Measurements from ENCODE around the gene LHFPL3.
"Not testable (repeated sequence)": the region's sequence is repeated elsewhere in the genome, so short reads cannot be mapped to it uniquely, and the experiment has no call there.

Gene LHFPL3

GRCh38 chr7:104936546-104936945, 608.1 kb downstream of the LHFPL3 start:
- Histone ChIP-seq H3K27me3 (ENCODE audit: control insufficient read depth in 3 of 3, insufficient read depth in 3 of 3, low read depth in 1 of 3, low read length in 3 of 3) (no peaks in the 10 kb centered on the region), H4K91ac (ENCODE audit: low read depth, low read length, poor library complexity) (no peak overlapping the region), H3K36me3 (replicated peaks in 1 of 2; ENCODE audit: control insufficient read depth in 2 of 2, insufficient read depth in 2 of 2, low read length in 2 of 2) (peaks cover 0 to 2% of the 10 kb centered on the region in 2 donors), H4K8ac (ENCODE audit: low read depth, low read length) (no peak overlapping the region), H3K14ac (ENCODE audit: low read length) (no peak overlapping the region), H2BK12ac (ENCODE audit: low read length) (no peak overlapping the region), H3K4me2 (ENCODE audit: insufficient read depth, low read length, poor library complexity, severe bottlenecking) (no peak overlapping the region), H2BK120ac (ENCODE audit: low read depth, low read length) (no peak overlapping the region), H3K4me1 (ENCODE audit: control insufficient read depth in 2 of 2, insufficient read depth in 1 of 2, low read depth in 1 of 2, low read length in 2 of 2) (peaks cover 9 to 16% of the 10 kb centered on the region in 2 donors), H3K4me3 (ENCODE audit: low read length in 2 of 2) (no peak overlapping the region), H3K9me3 (replicated peaks in 1 of 2; ENCODE audit: control insufficient read depth in 2 of 2, insufficient read depth in 1 of 2, low read depth in 1 of 2, low read length in 2 of 2) (peaks cover 2 to 4% of the 10 kb centered on the region in 2 donors), H2BK15ac (ENCODE audit: low read length) (no peak overlapping the region), H3K4ac (ENCODE audit: low read length) (no peak overlapping the region), H3K23ac (ENCODE audit: low read depth, low read length, poor library complexity) (no peak overlapping the region), H3K18ac (ENCODE audit: low read length) (peak overlapping the region; percentile 50), H3K9ac (ENCODE audit: low read depth, low read length, poor library complexity) (no peak overlapping the region), H2AFZ (ENCODE audit: low read length) (no peak overlapping the region), H2AK5ac (ENCODE audit: low read depth, low read length) (no peak overlapping the region), H3K27ac (replicated peaks; ENCODE audit: low read length) (no peak overlapping the region), H3K79me1 (ENCODE audit: low read depth, low read length) (no peaks in the 10 kb centered on the region), H2BK5ac (ENCODE audit: low read length) (no peak overlapping the region)
- WGBS, 2 donors (ENCODE audit: extremely low coverage in 2 of 2, insufficient read length in 2 of 2, insufficient replicate concordance in 1 of 2) = no CpG with 5 or more reads among the region's 8 CpGs
- no peak for DNase-seq (ENCODE audit: low spot score)

GRCh38 chr7:104937489-104937888, 609.1 kb downstream of the LHFPL3 start:
- H2BK12ac ChIP-seq (ENCODE audit: low read length); H3K4ac ChIP-seq (ENCODE audit: low read length); DNase-seq (ENCODE audit: low spot score); H3K79me1 ChIP-seq (ENCODE audit: low read depth, low read length); H2BK120ac ChIP-seq (ENCODE audit: low read depth, low read length); H4K91ac ChIP-seq (ENCODE audit: low read depth, low read length, poor library complexity); H3K9me3 ChIP-seq (replicated peaks in 1 of 2; ENCODE audit: control insufficient read depth in 2 of 2, insufficient read depth in 1 of 2, low read depth in 1 of 2, low read length in 2 of 2); H3K4me2 ChIP-seq (ENCODE audit: insufficient read depth, low read length, poor library complexity, severe bottlenecking); H3K27me3 ChIP-seq (ENCODE audit: control insufficient read depth in 3 of 3, insufficient read depth in 3 of 3, low read depth in 1 of 3, low read length in 3 of 3); H2BK15ac ChIP-seq (ENCODE audit: low read length); H2AK5ac ChIP-seq (ENCODE audit: low read depth, low read length); H3K9ac ChIP-seq (ENCODE audit: low read depth, low read length, poor library complexity); H3K23ac ChIP-seq (ENCODE audit: low read depth, low read length, poor library complexity); H2AFZ ChIP-seq (ENCODE audit: low read length); H2BK5ac ChIP-seq (ENCODE audit: low read length); H4K8ac ChIP-seq (ENCODE audit: low read depth, low read length); H3K36me3 ChIP-seq (replicated peaks in 1 of 2; ENCODE audit: control insufficient read depth in 2 of 2, insufficient read depth in 2 of 2, low read length in 2 of 2); H3K27ac ChIP-seq (replicated peaks; ENCODE audit: low read length); H3K4me3 ChIP-seq (ENCODE audit: low read length in 2 of 2); H3K14ac ChIP-seq (ENCODE audit: low read length); H3K18ac ChIP-seq (ENCODE audit: low read length): not testable (repeated sequence)
- no CpG with 5 or more reads among the region's 6 CpGs for WGBS, 2 donors (ENCODE audit: extremely low coverage in 2 of 2, insufficient read length in 2 of 2, insufficient replicate concordance in 1 of 2)
- H3K4me1 ChIP-seq (ENCODE audit: control insufficient read depth in 2 of 2, insufficient read depth in 1 of 2, low read depth in 1 of 2, low read length in 2 of 2) = peaks cover 7 to 12% of the 10 kb centered on the region in 2 donors

GRCh38 chr7:104938741-104939390, 610.5 kb downstream of the LHFPL3 start:
- H3K4me1 ChIP-seq (ENCODE audit: control insufficient read depth in 2 of 2, insufficient read depth in 1 of 2, low read depth in 1 of 2, low read length in 2 of 2) = peaks cover 8 to 15% of the 10 kb centered on the region in 2 donors
- no peak overlapping the region for H2AFZ ChIP-seq (ENCODE audit: low read length)
- no peaks in the 10 kb centered on the region for H3K79me1 ChIP-seq (ENCODE audit: low read depth, low read length)
- no peak for DNase-seq (ENCODE audit: low spot score)
- H3K4me2 ChIP-seq (ENCODE audit: insufficient read depth, low read length, poor library complexity, severe bottlenecking) = no peak overlapping the region
- no peak overlapping the region for H4K91ac ChIP-seq (ENCODE audit: low read depth, low read length, poor library complexity)
- H2BK15ac ChIP-seq (ENCODE audit: low read length) = no peak overlapping the region
- no peak overlapping the region for H3K9ac ChIP-seq (ENCODE audit: low read depth, low read length, poor library complexity)
- H2BK5ac ChIP-seq (ENCODE audit: low read length) = no peak overlapping the region
- no peak overlapping the region for H2BK120ac ChIP-seq (ENCODE audit: low read depth, low read length)
- no peak overlapping the region for H3K18ac ChIP-seq (ENCODE audit: low read length)
- H3K9me3 ChIP-seq (replicated peaks in 1 of 2; ENCODE audit: control insufficient read depth in 2 of 2, insufficient read depth in 1 of 2, low read depth in 1 of 2, low read length in 2 of 2) = peaks cover 3 to 13% of the 10 kb centered on the region in 2 donors
- no peak overlapping the region for H4K8ac ChIP-seq (ENCODE audit: low read depth, low read length)
- WGBS, 2 donors (ENCODE audit: extremely low coverage in 2 of 2, insufficient read length in 2 of 2, insufficient replicate concordance in 1 of 2) = no CpG with 5 or more reads among the region's 1 CpG
- H3K23ac ChIP-seq (ENCODE audit: low read depth, low read length, poor library complexity) = no peak overlapping the region
- H2AK5ac ChIP-seq (ENCODE audit: low read depth, low read length) = no peak overlapping the region
- no peaks in the 10 kb centered on the region for H3K27me3 ChIP-seq (ENCODE audit: control insufficient read depth in 3 of 3, insufficient read depth in 3 of 3, low read depth in 1 of 3, low read length in 3 of 3)
- no peak overlapping the region for H3K4me3 ChIP-seq (ENCODE audit: low read length in 2 of 2)
- H3K4ac ChIP-seq (ENCODE audit: low read length) = no peak overlapping the region
- H3K14ac ChIP-seq (ENCODE audit: low read length) = no peak overlapping the region
- H3K36me3 ChIP-seq (replicated peaks in 1 of 2; ENCODE audit: control insufficient read depth in 2 of 2, insufficient read depth in 2 of 2, low read length in 2 of 2) = no peaks in the 10 kb centered on the region
- H2BK12ac ChIP-seq (ENCODE audit: low read length) = no peak overlapping the region
- no peak overlapping the region for H3K27ac ChIP-seq (replicated peaks; ENCODE audit: low read length)

- no peak overlapping the region for H3K9ac ChIP-seq (ENCODE audit: low read depth, low read length, poor library complexity)
- no peak overlapping the region for H3K4ac ChIP-seq (ENCODE audit: low read length)
- peaks cover 3 to 13% of the 10 kb centered on the region in 2 donors for H3K9me3 ChIP-seq (replicated peaks in 1 of 2; ENCODE audit: control insufficient read depth in 2 of 2, insufficient read depth in 1 of 2, low read depth in 1 of 2, low read length in 2 of 2)
- WGBS, 2 donors (ENCODE audit: extremely low coverage in 2 of 2, insufficient read length in 2 of 2, insufficient replicate concordance in 1 of 2) = no CpG with 5 or more reads among the region's 43 CpGs
- no peak for DNase-seq (ENCODE audit: low spot score)
- H2BK120ac ChIP-seq (ENCODE audit: low read depth, low read length) = no peak overlapping the region
- H3K14ac ChIP-seq (ENCODE audit: low read length) = no peak overlapping the region
- H3K79me1 ChIP-seq (ENCODE audit: low read depth, low read length) = no peaks in the 10 kb centered on the region
- no peak overlapping the region for H3K4me2 ChIP-seq (ENCODE audit: insufficient read depth, low read length, poor library complexity, severe bottlenecking)
- H3K36me3 ChIP-seq (replicated peaks in 1 of 2; ENCODE audit: control insufficient read depth in 2 of 2, insufficient read depth in 2 of 2, low read length in 2 of 2) = no peaks in the 10 kb centered on the region
- H2BK15ac ChIP-seq (ENCODE audit: low read length) = no peak overlapping the region
- H2AFZ ChIP-seq (ENCODE audit: low read length) = peak overlapping the region; percentile 69
- peak overlapping the region; percentile 70 for H3K18ac ChIP-seq (ENCODE audit: low read length)
- no peak overlapping the region for H3K27ac ChIP-seq (replicated peaks; ENCODE audit: low read length)
- H3K23ac ChIP-seq (ENCODE audit: low read depth, low read length, poor library complexity) = no peak overlapping the region
- H3K4me1 ChIP-seq (ENCODE audit: control insufficient read depth in 2 of 2, insufficient read depth in 1 of 2, low read depth in 1 of 2, low read length in 2 of 2) = peaks cover 7 to 23% of the 10 kb centered on the region in 2 donors
- no peak overlapping the region for H4K8ac ChIP-seq (ENCODE audit: low read depth, low read length)
- H2AK5ac ChIP-seq (ENCODE audit: low read depth, low read length) = peak overlapping the region; percentile 31
- no peak overlapping the region for H3K4me3 ChIP-seq (ENCODE audit: low read length in 2 of 2)
- no peaks in the 10 kb centered on the region for H3K27me3 ChIP-seq (ENCODE audit: control insufficient read depth in 3 of 3, insufficient read depth in 3 of 3, low read depth in 1 of 3, low read length in 3 of 3)
- H4K91ac ChIP-seq (ENCODE audit: low read depth, low read length, poor library complexity) = no peak overlapping the region
- no peak overlapping the region for H2BK12ac ChIP-seq (ENCODE audit: low read length)
- H2BK5ac ChIP-seq (ENCODE audit: low read length) = no peak overlapping the region
Observed at GRCh38 chr7:104940023-104940710, 611.8 kb downstream of the LHFPL3 start.

Measured in neuronal stem cell (in vitro differentiated cells).